ENCODE data around the gene CDH22.

CDH22 gene

DNA sequence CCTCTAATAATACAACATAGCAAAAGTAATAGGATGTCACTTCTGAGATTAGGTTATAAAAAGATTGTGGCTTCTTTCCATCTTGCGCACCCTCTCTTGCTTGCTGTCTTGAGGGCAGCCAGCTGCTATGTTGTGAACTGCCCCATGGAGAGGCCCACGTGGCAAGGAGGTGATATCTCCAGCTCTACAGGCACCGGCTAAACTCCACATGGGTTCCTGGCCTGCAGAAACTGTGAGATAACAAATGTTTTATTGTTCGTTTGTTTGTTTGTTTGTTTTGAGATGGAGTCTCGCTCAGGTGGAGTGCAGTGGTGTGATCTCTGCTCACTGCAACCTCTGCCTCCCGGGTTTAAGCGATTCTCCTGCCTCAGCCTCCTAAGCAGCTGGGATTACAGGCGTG, 152.2 kb downstream of the CDH22 start:
- Histone ChIP-seq H2BK120ac (ENCODE audit: low read depth, low read length) (no peak overlapping the region), H3K9ac (ENCODE audit: low read length) (no peak overlapping the region)
- 35% methylated on average over 8 of the region's 8 CpGs for WGBS

DNA sequence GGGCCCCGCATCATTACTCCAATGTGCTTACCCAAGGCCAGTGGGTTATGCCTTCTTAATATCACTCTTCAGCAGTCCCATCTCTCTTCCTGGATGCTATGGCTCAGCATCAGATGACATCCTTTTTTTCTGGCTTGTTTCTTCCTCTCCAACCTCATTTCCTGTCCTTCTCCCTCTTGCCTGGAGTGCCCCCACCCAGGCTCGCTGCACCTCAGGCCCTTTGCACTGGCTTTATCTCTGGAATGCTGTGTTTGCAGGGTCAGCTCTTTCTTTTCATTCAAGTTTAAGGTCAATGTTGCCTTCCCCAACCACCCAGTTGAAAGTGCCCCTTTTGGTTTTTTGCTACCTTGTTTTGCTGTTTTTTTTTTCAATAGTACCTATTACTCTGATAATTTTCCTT, 153.5 kb downstream of the CDH22 start:
- H3K4me2 ChIP-seq (ENCODE audit: low read length, poor library complexity, severe bottlenecking) = no peak overlapping the region
- H3K9me3 ChIP-seq (ENCODE audit: control insufficient read depth, low read length) = no peaks in the 10 kb centered on the region
- no peak overlapping the region for H3K9ac ChIP-seq (ENCODE audit: low read length)
- H3K14ac ChIP-seq (ENCODE audit: low read length in 2 of 2) = no peak overlapping the region
- H3K36me3 ChIP-seq (ENCODE audit: control insufficient read depth in 1 of 2, insufficient read depth in 2 of 2, low read depth in 1 of 2, low read length in 2 of 2) = no peaks in the 10 kb centered on the region
- H3K18ac ChIP-seq (ENCODE audit: low read depth in 1 of 2, low read length in 2 of 2) = no peak overlapping the region
- H2AK5ac ChIP-seq (ENCODE audit: low read length, severe bottlenecking) = no peak overlapping the region
- H3K27me3 ChIP-seq (ENCODE audit: control insufficient read depth in 1 of 2, insufficient read depth in 1 of 2, low read length in 2 of 2) = peaks cover 19 to 95% of the 10 kb centered on the region in 2 experiments
- no peak overlapping the region for H2BK15ac ChIP-seq (ENCODE audit: low read depth, poor library complexity, severe bottlenecking)
- 90% methylated on average over 2 of the region's 2 CpGs for WGBS
- H4K91ac ChIP-seq (ENCODE audit: low read length) = no peak overlapping the region
- no peak overlapping the region for H3K4me3 ChIP-seq (ENCODE audit: insufficient read depth in 1 of 2, low read depth in 1 of 2, low read length in 2 of 2)
- H2BK5ac ChIP-seq (ENCODE audit: low read depth, low read length, poor library complexity, severe bottlenecking) = no peak overlapping the region
- no peak overlapping the region for H3K23ac ChIP-seq (ENCODE audit: low read length in 2 of 2)
- H3K4me1 ChIP-seq (ENCODE audit: control insufficient read depth, insufficient read depth, low read depth, low read length) = no peaks in the 10 kb centered on the region
- H3K27ac ChIP-seq (ENCODE audit: low read length, poor library complexity, severe bottlenecking) = no peak overlapping the region
- DNase-seq = no peak
- no peak overlapping the region for H4K8ac ChIP-seq (ENCODE audit: low read length)
- H2BK120ac ChIP-seq (ENCODE audit: low read depth, low read length) = no peak overlapping the region
- no peak overlapping the region for H2BK12ac ChIP-seq (ENCODE audit: low read length in 2 of 2)
- H3K79me1 ChIP-seq (replicated peaks; ENCODE audit: low read length, poor library complexity, severe bottlenecking) = no peaks in the 10 kb centered on the region
- no peak overlapping the region for H2AFZ ChIP-seq (ENCODE audit: low read depth, low read length)
- H3K4ac ChIP-seq (ENCODE audit: low read depth in 1 of 2, low read length in 2 of 2) = no peak overlapping the region

More for the DNA sequence above, 152.2 kb downstream of the CDH22 start:
- Histone ChIP-seq H3K36me3 (ENCODE audit: control insufficient read depth in 1 of 2, insufficient read depth in 2 of 2, low read depth in 1 of 2, low read length in 2 of 2) (no peaks in the 10 kb centered on the region), H3K4ac (ENCODE audit: low read depth in 1 of 2, low read length in 2 of 2) (no peak overlapping the region), H3K4me1 (ENCODE audit: control insufficient read depth, insufficient read depth, low read depth, low read length) (no peaks in the 10 kb centered on the region), H4K8ac (ENCODE audit: low read length) (no peak overlapping the region), H3K79me1 (replicated peaks; ENCODE audit: low read length, poor library complexity, severe bottlenecking) (no peaks in the 10 kb centered on the region), H3K4me2 (ENCODE audit: low read length, poor library complexity, severe bottlenecking) (no peak overlapping the region), H3K14ac (ENCODE audit: low read length in 2 of 2) (no peak overlapping the region), H3K4me3 (ENCODE audit: insufficient read depth in 1 of 2, low read depth in 1 of 2, low read length in 2 of 2) (no peak overlapping the region), H3K23ac (ENCODE audit: low read length in 2 of 2) (no peak overlapping the region), H2AFZ (ENCODE audit: low read depth, low read length) (no peak overlapping the region), H4K91ac (ENCODE audit: low read length) (no peak overlapping the region), H3K27me3 (ENCODE audit: control insufficient read depth in 1 of 2, insufficient read depth in 1 of 2, low read length in 2 of 2) (peaks cover 26 to 96% of the 10 kb centered on the region in 2 experiments), H2AK5ac (ENCODE audit: low read length, severe bottlenecking) (no peak overlapping the region), H2BK12ac (ENCODE audit: low read length in 2 of 2) (no peak overlapping the region), H2BK5ac (ENCODE audit: low read depth, low read length, poor library complexity, severe bottlenecking) (no peak overlapping the region), H3K18ac (ENCODE audit: low read depth in 1 of 2, low read length in 2 of 2) (no peak overlapping the region), H3K27ac (ENCODE audit: low read length, poor library complexity, severe bottlenecking) (no peak overlapping the region), H2BK15ac (ENCODE audit: low read depth, poor library complexity, severe bottlenecking) (no peak overlapping the region), H3K9me3 (ENCODE audit: control insufficient read depth, low read length) (no peaks in the 10 kb centered on the region)
- no peak for DNase-seq

DNA sequence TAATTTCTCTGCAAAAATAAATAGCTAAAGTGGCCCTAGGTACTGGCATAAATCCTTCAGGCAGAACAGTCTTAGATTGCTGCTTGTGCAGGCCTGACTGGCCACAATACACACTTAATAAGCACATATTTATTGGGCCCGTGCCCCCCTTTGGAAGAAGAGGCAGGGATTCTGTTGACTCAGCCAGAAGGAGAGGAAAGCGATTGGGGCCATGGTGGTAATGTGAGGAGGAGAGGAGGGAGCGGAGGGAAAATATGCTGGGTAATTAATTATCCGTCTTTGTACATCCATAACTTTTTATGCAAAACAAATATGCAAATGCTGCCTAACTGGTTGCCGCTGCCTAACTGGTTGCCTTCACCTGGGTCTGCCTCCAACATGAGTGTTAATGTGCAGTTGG, 154.0 kb downstream of the CDH22 start:
- peaks cover 16 to 95% of the 10 kb centered on the region in 2 experiments for H3K27me3 ChIP-seq (ENCODE audit: control insufficient read depth in 1 of 2, insufficient read depth in 1 of 2, low read length in 2 of 2)
- H2BK120ac ChIP-seq (ENCODE audit: low read depth, low read length) = no peak overlapping the region
- no peak overlapping the region for H3K18ac ChIP-seq (ENCODE audit: low read depth in 1 of 2, low read length in 2 of 2)
- H2BK5ac ChIP-seq (ENCODE audit: low read depth, low read length, poor library complexity, severe bottlenecking) = no peak overlapping the region
- H2AFZ ChIP-seq (ENCODE audit: low read depth, low read length) = no peak overlapping the region
- no peak overlapping the region for H2BK12ac ChIP-seq (ENCODE audit: low read length in 2 of 2)
- H3K4me2 ChIP-seq (ENCODE audit: low read length, poor library complexity, severe bottlenecking) = no peak overlapping the region
- 85% methylated on average over 1 of the region's 5 CpGs for WGBS
- no peak overlapping the region for H2AK5ac ChIP-seq (ENCODE audit: low read length, severe bottlenecking)
- H4K91ac ChIP-seq (ENCODE audit: low read length) = no peak overlapping the region
- H3K27ac ChIP-seq (ENCODE audit: low read length, poor library complexity, severe bottlenecking) = no peak overlapping the region
- no peak overlapping the region for H3K23ac ChIP-seq (ENCODE audit: low read length in 2 of 2)
- no peak for DNase-seq
- no peak overlapping the region for H3K14ac ChIP-seq (ENCODE audit: low read length in 2 of 2)
- no peak overlapping the region for H3K4ac ChIP-seq (ENCODE audit: low read depth in 1 of 2, low read length in 2 of 2)
- H3K79me1 ChIP-seq (replicated peaks; ENCODE audit: low read length, poor library complexity, severe bottlenecking) = no peaks in the 10 kb centered on the region
- H3K4me3 ChIP-seq (ENCODE audit: insufficient read depth in 1 of 2, low read depth in 1 of 2, low read length in 2 of 2) = no peak overlapping the region
- no peak overlapping the region for H2BK15ac ChIP-seq (ENCODE audit: low read depth, poor library complexity, severe bottlenecking)
- no peaks in the 10 kb centered on the region for H3K9me3 ChIP-seq (ENCODE audit: control insufficient read depth, low read length)
- no peaks in the 10 kb centered on the region for H3K4me1 ChIP-seq (ENCODE audit: control insufficient read depth, insufficient read depth, low read depth, low read length)
- no peaks in the 10 kb centered on the region for H3K36me3 ChIP-seq (ENCODE audit: control insufficient read depth in 1 of 2, insufficient read depth in 2 of 2, low read depth in 1 of 2, low read length in 2 of 2)
- H4K8ac ChIP-seq (ENCODE audit: low read length) = no peak overlapping the region
- H3K9ac ChIP-seq (ENCODE audit: low read length) = no peak overlapping the region

DNA sequence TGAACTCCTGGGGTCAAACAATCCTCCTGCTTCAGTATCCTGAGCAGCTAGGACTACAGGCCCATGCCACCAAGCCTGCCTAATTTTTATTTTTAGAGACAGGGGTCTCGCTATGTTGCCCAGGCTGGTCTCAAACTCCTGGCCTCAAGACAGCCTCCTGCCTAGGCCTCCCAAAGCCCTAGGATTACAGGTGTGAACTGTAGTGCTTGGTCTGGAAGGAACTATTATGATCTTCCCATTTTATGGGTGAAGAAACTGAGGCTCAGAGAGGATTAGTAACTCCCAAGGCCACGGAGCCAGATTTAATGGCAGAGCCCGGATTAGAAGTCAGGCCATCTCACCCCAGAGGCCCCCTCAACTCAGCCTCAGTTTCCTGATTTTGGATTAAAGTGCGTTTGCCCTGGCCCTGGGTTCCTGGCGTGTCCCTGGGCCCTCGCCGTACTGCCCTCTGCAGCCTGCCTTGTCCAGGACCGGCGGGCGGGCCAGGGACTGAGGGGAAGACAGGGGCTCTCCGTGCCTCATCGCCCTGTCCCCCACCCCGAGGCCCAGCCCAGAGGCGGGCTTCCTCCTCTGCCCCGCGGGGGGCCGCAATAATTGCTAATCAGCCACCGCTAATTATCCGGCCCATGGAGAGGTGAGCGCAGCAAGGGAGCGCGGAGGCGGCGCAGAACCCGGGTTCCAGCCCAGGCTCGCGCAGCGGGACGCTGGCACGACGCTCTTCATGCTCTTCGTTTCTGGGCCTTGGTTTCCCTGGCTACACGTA, 155.3 kb downstream of the CDH22 start:
- no peak overlapping the region for H2AFZ ChIP-seq (ENCODE audit: low read depth, low read length)
- no peak for DNase-seq
- peaks cover 3 to 94% of the 10 kb centered on the region in 2 experiments for H3K27me3 ChIP-seq (ENCODE audit: control insufficient read depth in 1 of 2, insufficient read depth in 1 of 2, low read length in 2 of 2)
- H3K4me1 ChIP-seq (ENCODE audit: control insufficient read depth, insufficient read depth, low read depth, low read length) = no peaks in the 10 kb centered on the region
- H3K4ac ChIP-seq (ENCODE audit: low read depth in 1 of 2, low read length in 2 of 2) = no peak overlapping the region
- H3K4me2 ChIP-seq (ENCODE audit: low read length, poor library complexity, severe bottlenecking) = no peak overlapping the region
- H3K18ac ChIP-seq (ENCODE audit: low read depth in 1 of 2, low read length in 2 of 2) = no peak overlapping the region
- H4K91ac ChIP-seq (ENCODE audit: low read length) = no peak overlapping the region
- no peak overlapping the region for H2BK5ac ChIP-seq (ENCODE audit: low read depth, low read length, poor library complexity, severe bottlenecking)
- H3K36me3 ChIP-seq (ENCODE audit: control insufficient read depth in 1 of 2, insufficient read depth in 2 of 2, low read depth in 1 of 2, low read length in 2 of 2) = no peaks in the 10 kb centered on the region
- H2BK15ac ChIP-seq (ENCODE audit: low read depth, poor library complexity, severe bottlenecking) = no peak overlapping the region
- no peak overlapping the region for H3K27ac ChIP-seq (ENCODE audit: low read length, poor library complexity, severe bottlenecking)
- no peak overlapping the region for H2BK12ac ChIP-seq (ENCODE audit: low read length in 2 of 2)
- H3K9me3 ChIP-seq (ENCODE audit: control insufficient read depth, low read length) = no peaks in the 10 kb centered on the region
- H2AK5ac ChIP-seq (ENCODE audit: low read length, severe bottlenecking) = no peak overlapping the region
- no peak overlapping the region for H3K9ac ChIP-seq (ENCODE audit: low read length)
- WGBS = 86% methylated on average over 33 of the region's 33 CpGs
- no peaks in the 10 kb centered on the region for H3K79me1 ChIP-seq (replicated peaks; ENCODE audit: low read length, poor library complexity, severe bottlenecking)
- no peak overlapping the region for H3K4me3 ChIP-seq (ENCODE audit: insufficient read depth in 1 of 2, low read depth in 1 of 2, low read length in 2 of 2)
- no peak overlapping the region for H4K8ac ChIP-seq (ENCODE audit: low read length)
- no peak overlapping the region for H2BK120ac ChIP-seq (ENCODE audit: low read depth, low read length)
- H3K23ac ChIP-seq (ENCODE audit: low read length in 2 of 2) = no peak overlapping the region
- H3K14ac ChIP-seq (ENCODE audit: low read length in 2 of 2) = no peak overlapping the region
